GM12891 (cell line): ENCODE measurements around the gene PHF21A.
"Not testable (repeated sequence)": the region's sequence is repeated elsewhere in the genome, so short reads cannot be mapped to it uniquely, and the experiment has no call there.

Experiments used
- DNase-seq: peaks from one replicate; pipeline ENCODE4 v3.0.0; 2011; ENCODE audit warnings: low spot score; ENCODE audit not compliant: insufficient read length
- FAIRE-seq: peaks from 2 replicates; lab custom pipeline; 2011; peaks lifted over from hg19 to GRCh38; lab: Jason Lieb, UNC
- PAX5 ChIP-seq: IDR thresholded peaks from 2 replicates; pipeline ENCODE4 v1.6.1; 2011; ENCODE audit warnings: low read length, moderate library complexity, mild to moderate bottlenecking; ENCODE audit not compliant: insufficient read depth, severe bottlenecking
- POLR2A ChIP-seq: IDR thresholded peaks from 2 replicates; pipeline ENCODE4 v1.6.1; 2011; ENCODE audit warnings: low read depth, low read length, control low read depth
- POLR2AphosphoS5 ChIP-seq: IDR thresholded peaks from 2 replicates; pipeline ENCODE4 v1.6.1; 2011; ENCODE audit warnings: low read depth, low read length, control low read depth
- POU2F2 ChIP-seq: IDR thresholded peaks from 2 replicates; pipeline ENCODE4 v1.6.1; 2011; ENCODE audit warnings: low read depth, mild to moderate bottlenecking, control low read depth, low read length, moderate library complexity
- SPI1 ChIP-seq: IDR thresholded peaks from 2 replicates; pipeline ENCODE4 v1.6.1; 2011; ENCODE audit warnings: low read depth, low read length, control low read depth
- TAF1 ChIP-seq: IDR thresholded peaks from 2 replicates; pipeline ENCODE4 v1.6.1; 2011; ENCODE audit warnings: low read depth, low read length, control low read depth

The PHF21A gene

GRCh38 chr11:46017341-46017740, 103.9 kb downstream of the PHF21A start:
- TF ChIP-seq PAX5: no peak
- FAIRE-seq (no peak), DNase-seq (no peak)

GRCh38 chr11:46015941-46016340, 105.3 kb downstream of the PHF21A start:
- no peak for FAIRE-seq
- TF ChIP-seq PAX5 (no peak), POLR2A (no peak), POLR2AphosphoS5 (no peak), POU2F2 (no peak), TAF1 (no peak), SPI1 (no peak)
- no peak for DNase-seq

GRCh38 chr11:46014168-46014567, 107.1 kb downstream of the PHF21A start:
- DNase-seq, FAIRE-seq: not testable (repeated sequence)

GRCh38 chr11:46012185-46012584, 109.1 kb downstream of the PHF21A start:
- no peak for FAIRE-seq

GRCh38 chr11:46010100-46010499, 111.2 kb downstream of the PHF21A start:
- DNase-seq (no peak), FAIRE-seq (no peak)
- no peak for TF ChIP-seq SPI1
- no peak for TF ChIP-seq POU2F2

More at GRCh38 chr11:46012185-46012584, 109.1 kb downstream of the PHF21A start:
- TF ChIP-seq SPI1 (no peak), POU2F2 (no peak), POLR2AphosphoS5 (no peak), PAX5 (no peak)
- DNase-seq: no peak

- TF ChIP-seq SPI1 (no peak), POLR2A (no peak), TAF1 (no peak), POLR2AphosphoS5 (no peak), POU2F2 (no peak), PAX5 (no peak)
- FAIRE-seq (no peak), DNase-seq (no peak)
Observed at GRCh38 chr11:46009647-46010046, 111.6 kb downstream of the PHF21A start.

- DNase-seq: peak; percentile 25
- FAIRE-seq: peak; percentile 87
- TF ChIP-seq POLR2AphosphoS5: no peak
- TF ChIP-seq TAF1: no peak
- TF ChIP-seq PAX5: no peak
- no peak for TF ChIP-seq POLR2A
- no peak for TF ChIP-seq POU2F2
- TF ChIP-seq SPI1: no peak
Observed at GRCh38 chr11:46006418-46007070, 114.7 kb downstream of the PHF21A start.

GRCh38 chr11:46003572-46003971, 117.7 kb downstream of the PHF21A start:
- no peak for DNase-seq
- no peak for FAIRE-seq
- no peak for TF ChIP-seq SPI1
- TF ChIP-seq POU2F2: no peak
- no peak for TF ChIP-seq POLR2AphosphoS5

- DNase-seq: no peak
- no peak for FAIRE-seq
- TF ChIP-seq SPI1 (no peak), POLR2AphosphoS5 (no peak), POU2F2 (no peak), TAF1 (no peak), POLR2A (no peak), PAX5 (no peak)
Observed at GRCh38 chr11:46002189-46002588, 119.1 kb downstream of the PHF21A start.

- TF ChIP-seq POU2F2: no peak
- no peak for TF ChIP-seq POLR2A
- TF ChIP-seq POLR2AphosphoS5: no peak
- TF ChIP-seq PAX5: no peak
- no peak for TF ChIP-seq TAF1
- TF ChIP-seq SPI1: no peak
- FAIRE-seq: no peak
- DNase-seq: no peak
Observed at GRCh38 chr11:46001448-46001914, 119.8 kb downstream of the PHF21A start.

GRCh38 chr11:45997599-45997998, 123.7 kb downstream of the PHF21A start:
- DNase-seq (no peak), FAIRE-seq (peak; percentile 58)
- TF ChIP-seq TAF1 (no peak), POLR2A (no peak), PAX5 (no peak), SPI1 (no peak), POLR2AphosphoS5 (no peak), POU2F2 (no peak)
